KMS-11 (cell line): Measurements from ENCODE around the gene CCDC134.

Experiments used
- H2AFZ ChIP-seq: fragments of 200-600 bp; sonication (generic); 2 replicates; pipeline ENCODE4 v1.6.1; 2016; ENCODE audit warnings: antibody characterized with exemption, mixed run types, low read depth
- H3K27ac ChIP-seq: fragments of 200-600 bp; sonication (generic); 2 replicates; pipeline ENCODE4 v1.6.1; 2016; ENCODE audit warnings: mild to moderate bottlenecking, mixed run types
- H3K27me3 ChIP-seq: fragments of 200-600 bp; sonication (generic); 2 replicates; pipeline ENCODE4 v1.6.1; 2017; ENCODE audit warnings: mild to moderate bottlenecking, low read depth, mixed run types, moderate library complexity; ENCODE audit not compliant: insufficient read depth
- H3K36me3 ChIP-seq: fragments of 200-600 bp; sonication (generic); 2 replicates; pipeline ENCODE4 v1.6.1; 2017; ENCODE audit warnings: mild to moderate bottlenecking, mixed run types; ENCODE audit not compliant: insufficient read depth
- H3K4me1 ChIP-seq: fragments of 200-600 bp; sonication (generic); 2 replicates; pipeline ENCODE4 v1.6.1; 2016; ENCODE audit warnings: mild to moderate bottlenecking, low read depth, mixed run types; ENCODE audit not compliant: poor library complexity, severe bottlenecking
- H3K4me2 ChIP-seq: fragments of 200-600 bp; sonication (generic); 2 replicates; pipeline ENCODE4 v1.7.0; 2016; ENCODE audit warnings: mild to moderate bottlenecking, mixed run types
- H3K4me3 ChIP-seq: fragments of 200-600 bp; sonication (generic); IDR thresholded peaks from 2 replicates; pipeline ENCODE4 v1.6.1; 2017; ENCODE audit warnings: low read depth, low read length, mixed read lengths; ENCODE audit not compliant: insufficient read depth
- H3K79me2 ChIP-seq: fragments of 200-600 bp; sonication (generic); 2 replicates; pipeline ENCODE4 v1.6.1; 2016; ENCODE audit warnings: low read depth, mixed run types; ENCODE audit not compliant: insufficient read depth
- H3K9ac ChIP-seq: fragments of 200-600 bp; sonication (generic); 2 replicates; pipeline ENCODE4 v1.6.1; 2016; ENCODE audit warnings: mild to moderate bottlenecking, mixed run types
- H4K20me1 ChIP-seq: fragments of 200-600 bp; sonication (generic); 2 replicates; pipeline ENCODE4 v1.6.1; 2016; ENCODE audit warnings: mild to moderate bottlenecking, mixed run types; ENCODE audit not compliant: insufficient read depth
- TF ChIP-seq, protein P1 (sequence below): fragments of 200-600 bp; sonication (generic); conservative IDR thresholded peaks from 2 replicates; pipeline ENCODE4 v1.6.1; 2017; ENCODE audit warnings: low read depth, mild to moderate bottlenecking, antibody characterized with exemption, low read length, moderate library complexity, mixed read lengths

The CCDC134 gene

DNA sequence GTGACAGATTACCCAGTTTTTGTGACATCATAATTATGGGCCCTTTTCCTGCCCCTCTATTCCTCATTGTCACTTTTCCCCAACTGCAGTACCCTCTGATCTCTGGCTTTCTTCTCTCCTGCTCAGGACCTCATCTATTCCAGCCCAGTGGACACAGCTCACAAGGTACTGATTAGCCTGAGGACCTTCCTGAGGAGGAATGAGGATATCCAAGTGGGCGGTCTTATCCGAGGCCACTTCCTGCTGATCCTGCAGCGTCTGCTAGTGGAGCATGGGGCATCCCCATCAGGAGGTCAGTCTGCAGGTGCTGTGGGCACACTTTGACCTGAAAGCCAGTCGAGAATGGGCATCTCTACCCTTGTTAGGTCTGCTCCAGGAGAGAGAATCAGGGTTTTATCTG lies 24.5 kb upstream of the CCDC134 start:
- H4K20me1 ChIP-seq: no peaks in the 10 kb centered on the region
- TF ChIP-seq, protein P1, sequence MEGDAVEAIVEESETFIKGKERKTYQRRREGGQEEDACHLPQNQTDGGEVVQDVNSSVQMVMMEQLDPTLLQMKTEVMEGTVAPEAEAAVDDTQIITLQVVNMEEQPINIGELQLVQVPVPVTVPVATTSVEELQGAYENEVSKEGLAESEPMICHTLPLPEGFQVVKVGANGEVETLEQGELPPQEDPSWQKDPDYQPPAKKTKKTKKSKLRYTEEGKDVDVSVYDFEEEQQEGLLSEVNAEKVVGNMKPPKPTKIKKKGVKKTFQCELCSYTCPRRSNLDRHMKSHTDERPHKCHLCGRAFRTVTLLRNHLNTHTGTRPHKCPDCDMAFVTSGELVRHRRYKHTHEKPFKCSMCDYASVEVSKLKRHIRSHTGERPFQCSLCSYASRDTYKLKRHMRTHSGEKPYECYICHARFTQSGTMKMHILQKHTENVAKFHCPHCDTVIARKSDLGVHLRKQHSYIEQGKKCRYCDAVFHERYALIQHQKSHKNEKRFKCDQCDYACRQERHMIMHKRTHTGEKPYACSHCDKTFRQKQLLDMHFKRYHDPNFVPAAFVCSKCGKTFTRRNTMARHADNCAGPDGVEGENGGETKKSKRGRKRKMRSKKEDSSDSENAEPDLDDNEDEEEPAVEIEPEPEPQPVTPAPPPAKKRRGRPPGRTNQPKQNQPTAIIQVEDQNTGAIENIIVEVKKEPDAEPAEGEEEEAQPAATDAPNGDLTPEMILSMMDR: no peak
- H2AFZ ChIP-seq: no peak overlapping the region
- H3K4me3 ChIP-seq: no peak overlapping the region
- no peak overlapping the region for H3K9ac ChIP-seq
- H3K27me3 ChIP-seq: no peaks in the 10 kb centered on the region
- H3K4me1 ChIP-seq: peaks cover 4% of the 10 kb centered on the region
- H3K4me2 ChIP-seq: no peak overlapping the region
- no peaks in the 10 kb centered on the region for H3K36me3 ChIP-seq
- no peak overlapping the region for H3K27ac ChIP-seq
- no peaks in the 10 kb centered on the region for H3K79me2 ChIP-seq

DNA sequence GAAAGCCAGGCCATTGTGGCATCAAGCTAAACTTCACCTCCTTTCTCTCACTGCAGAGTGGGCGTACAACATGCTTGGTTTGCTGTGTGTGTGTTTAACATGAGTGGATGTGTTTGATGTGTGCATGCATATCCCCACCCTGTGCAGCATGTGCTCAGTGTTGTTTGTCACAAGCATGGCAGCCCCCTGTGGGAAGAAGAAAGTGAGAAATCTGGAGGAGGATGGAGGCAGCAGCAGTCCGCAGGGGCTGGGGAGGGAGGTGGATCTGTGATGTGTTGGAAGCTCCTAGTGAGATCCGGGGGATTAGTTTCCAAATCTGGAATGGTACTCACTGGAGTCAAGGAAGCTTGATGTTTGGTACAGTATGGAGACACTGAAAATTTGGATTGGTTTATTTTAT lies 24.1 kb upstream of the CCDC134 start:
- H3K4me2 ChIP-seq: no peak overlapping the region
- no peak overlapping the region for H3K4me3 ChIP-seq
- no peak overlapping the region for H3K9ac ChIP-seq
- H3K27me3 ChIP-seq: no peaks in the 10 kb centered on the region
- H3K79me2 ChIP-seq: no peaks in the 10 kb centered on the region
- H3K27ac ChIP-seq: no peak overlapping the region
- no peaks in the 10 kb centered on the region for H4K20me1 ChIP-seq
- H3K4me1 ChIP-seq: peaks cover 9% of the 10 kb centered on the region
- no peaks in the 10 kb centered on the region for H3K36me3 ChIP-seq
- no peak overlapping the region for H2AFZ ChIP-seq
- TF ChIP-seq, protein P1: no peak

DNA sequence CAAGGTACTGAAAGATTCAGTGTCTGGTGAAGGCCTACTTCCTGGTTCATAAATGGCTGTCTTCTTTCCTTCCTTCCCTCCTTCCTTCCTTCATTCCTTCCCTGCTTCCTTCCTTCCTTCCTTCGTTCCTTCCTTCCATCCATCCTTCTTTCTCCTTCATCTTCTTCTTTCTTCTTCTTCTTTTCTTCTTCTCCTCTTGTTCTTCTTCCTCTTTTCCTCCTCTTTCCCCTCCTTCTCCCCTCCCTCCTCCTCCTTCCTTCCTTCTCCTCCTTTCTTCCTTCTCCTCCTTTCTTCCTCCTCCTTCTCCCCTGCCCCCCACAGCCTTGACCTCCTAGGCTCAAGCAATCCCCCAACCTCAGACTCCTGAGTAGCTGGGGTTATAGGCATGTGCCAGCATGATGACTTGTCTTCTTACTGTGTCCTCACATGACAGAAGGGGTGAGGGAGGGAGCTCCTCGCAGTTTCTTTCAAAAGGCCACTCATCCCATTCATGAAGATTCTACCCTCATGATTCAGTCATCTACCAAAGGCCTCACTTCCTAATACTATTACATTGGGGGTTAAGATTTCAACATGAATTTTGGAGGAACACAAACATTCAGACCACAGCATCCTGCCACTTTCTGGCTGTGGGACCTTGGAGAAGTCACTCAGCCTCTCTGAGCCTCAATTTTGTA lies 22.6 kb upstream of the CCDC134 start:
- H3K27me3 ChIP-seq: no peaks in the 10 kb centered on the region
- TF ChIP-seq, protein P1: no peak
- no peaks in the 10 kb centered on the region for H4K20me1 ChIP-seq
- H3K4me2 ChIP-seq: no peak overlapping the region
- no peak overlapping the region for H3K4me3 ChIP-seq
- H3K36me3 ChIP-seq: no peaks in the 10 kb centered on the region
- peaks cover 14% of the 10 kb centered on the region for H3K4me1 ChIP-seq
- H3K27ac ChIP-seq: no peak overlapping the region
- no peaks in the 10 kb centered on the region for H3K79me2 ChIP-seq
- H2AFZ ChIP-seq: no peak overlapping the region
- H3K9ac ChIP-seq: no peak overlapping the region

DNA sequence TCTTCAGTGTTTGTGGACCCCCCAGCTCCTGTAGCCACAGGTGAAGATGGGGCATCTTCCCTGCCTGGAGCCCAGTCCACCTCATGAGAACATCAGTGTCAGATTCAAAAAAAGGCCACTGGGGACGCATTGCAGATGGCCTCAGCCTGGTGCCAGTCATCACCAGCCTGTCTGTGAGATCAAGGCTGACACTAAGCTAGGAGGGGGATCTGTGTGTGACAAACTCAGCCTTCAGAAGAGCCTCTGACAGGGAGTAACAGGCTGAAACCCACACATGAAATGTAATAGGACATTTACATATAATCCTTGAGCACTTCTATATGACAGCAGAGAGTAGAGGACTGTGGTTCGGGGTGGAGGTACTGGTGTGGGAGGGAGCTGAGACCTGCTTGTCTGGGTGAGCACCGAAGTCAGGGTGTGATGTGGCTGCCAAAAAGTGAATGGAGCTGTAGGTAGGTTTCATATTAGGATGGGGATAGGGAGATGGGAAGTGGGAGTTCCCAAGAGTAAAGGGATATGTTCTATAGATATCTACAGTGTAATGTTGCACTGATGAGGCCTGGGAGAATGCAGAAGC lies 20.5 kb upstream of the CCDC134 start:
- no peak overlapping the region for H2AFZ ChIP-seq

More for the DNA sequence above, 20.5 kb upstream of the CCDC134 start:
- Histone ChIP-seq H3K27ac (no peak overlapping the region), H3K79me2 (no peaks in the 10 kb centered on the region), H3K9ac (no peak overlapping the region), H4K20me1 (no peaks in the 10 kb centered on the region), H3K4me3 (no peak overlapping the region), H3K36me3 (no peaks in the 10 kb centered on the region), H3K27me3 (no peaks in the 10 kb centered on the region), H3K4me1 (peaks cover 14% of the 10 kb centered on the region), H3K4me2 (no peak overlapping the region)
- TF ChIP-seq, protein P1: no peak
